ENCODE results near the gene PAX8.

PAX8 gene

GRCh38 chr2:113178891-113179290 lies 99.8 kb downstream of the PAX8 start:
- TF ChIP-seq CTCF (conservative IDR thresholded peaks at IDR 0.05) (no peak), ZFX (IDR thresholded peaks at IDR 0.05) (no peak)
- H3K27ac ChIP-seq, result no peak overlapping the region

- H3K27ac ChIP-seq, result no peak overlapping the region
- TF ChIP-seq CTCF (conservative IDR thresholded peaks at IDR 0.05) (no peak), ZFX (IDR thresholded peaks at IDR 0.05) (no peak)
Observed at GRCh38 chr2:113178069-113178746, 100.5 kb downstream of the PAX8 start.

GRCh38 chr2:113176696-113177355 lies 101.9 kb downstream of the PAX8 start:
- no peak for TF ChIP-seq ZFX (IDR thresholded peaks at IDR 0.05)
- no peak for TF ChIP-seq CTCF (conservative IDR thresholded peaks at IDR 0.05)
- H3K27ac ChIP-seq, result no peak overlapping the region

- TF ChIP-seq ZFX (IDR thresholded peaks at IDR 0.05) (no peak), CTCF (conservative IDR thresholded peaks at IDR 0.05) (no peak)
- no peak overlapping the region for H3K27ac ChIP-seq
Observed at GRCh38 chr2:113175736-113176695, 102.7 kb downstream of the PAX8 start.

- TF ChIP-seq CTCF (conservative IDR thresholded peaks at IDR 0.05) (no peak), ZFX (IDR thresholded peaks at IDR 0.05) (no peak)
- H3K27ac ChIP-seq, result no peak overlapping the region
Observed at GRCh38 chr2:113175042-113175628, 103.6 kb downstream of the PAX8 start.

- TF ChIP-seq CTCF (conservative IDR thresholded peaks at IDR 0.05) (no peak), ZFX (IDR thresholded peaks at IDR 0.05) (no peak)
- H3K27ac ChIP-seq, result no peak overlapping the region
Observed at GRCh38 chr2:113174376-113174750, 104.4 kb downstream of the PAX8 start.
